GM12874 (cell line): Measurements from ENCODE around the gene CDH4.

ENCODE experiments used
- CTCF ChIP-seq: IDR thresholded peaks from 2 replicates; pipeline ENCODE4 v1.5.1; 2011; ENCODE audit warnings: low read depth, mild to moderate bottlenecking, control low read depth, low read length, moderate library complexity; ENCODE audit not compliant: insufficient read depth

CDH4 gene

GRCh38 chr20:61861858-61862257 is 609.8 kb downstream of the CDH4 start:
- TF ChIP-seq CTCF: no peak

DNA sequence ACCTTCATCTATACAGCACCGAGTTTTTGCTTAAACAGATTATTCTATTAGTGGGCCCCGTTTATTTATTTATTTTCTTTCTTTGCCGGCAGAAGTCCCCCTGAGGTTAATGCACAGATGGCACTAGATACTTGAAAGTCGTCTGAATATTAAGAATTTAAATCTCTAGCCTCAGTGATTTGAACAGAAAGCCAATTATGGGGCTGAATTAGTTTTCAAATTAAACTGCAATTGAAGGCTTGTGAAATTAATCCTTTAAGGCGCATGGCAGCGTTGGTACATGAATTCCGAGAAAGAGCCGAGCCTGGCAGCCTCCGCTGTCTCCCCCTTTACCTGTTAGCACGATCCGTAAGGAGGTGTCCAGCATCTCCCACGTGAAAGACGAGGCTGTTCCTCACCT is 610.8 kb downstream of the CDH4 start:
- no peak for TF ChIP-seq CTCF

DNA sequence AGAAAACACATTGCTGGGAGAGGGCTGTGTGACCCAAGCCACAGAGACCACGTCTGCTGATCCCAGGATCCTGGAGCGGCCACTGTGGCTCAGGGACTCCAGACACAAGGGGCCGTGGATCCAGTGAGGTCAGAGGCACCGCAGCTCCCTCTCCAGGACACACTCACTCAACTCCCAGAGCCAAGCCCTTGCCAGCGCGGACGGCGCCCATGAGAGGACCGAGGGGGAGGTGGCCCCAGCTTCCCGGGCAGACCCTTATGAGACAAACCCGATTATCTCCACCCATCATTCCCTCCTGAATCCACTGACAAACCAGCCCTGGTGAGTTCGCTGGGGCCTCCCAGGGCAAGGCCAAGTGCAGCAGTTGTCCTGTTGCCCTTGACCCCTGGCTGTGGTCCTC is 612.4 kb downstream of the CDH4 start:
- TF ChIP-seq CTCF: no peak

- TF ChIP-seq CTCF: no peak
These were observed 613.3 kb downstream of the CDH4 start for GRCh38 chr20:61865353-61865752.

GRCh38 chr20:61866165-61866564 is 614.1 kb downstream of the CDH4 start:
- TF ChIP-seq CTCF: no peak

- no peak for TF ChIP-seq CTCF
These were observed 615.9 kb downstream of the CDH4 start for GRCh38 chr20:61868006-61868405.

GRCh38 chr20:61868466-61869090 is 616.5 kb downstream of the CDH4 start:
- no peak for TF ChIP-seq CTCF
